HepG2 (cell line): ENCODE measurements around the gene ADM. TPM values are rescaled to one million over a fixed set of nuclear protein-coding genes. Genes with fewer than 3 reads are reported as not detected.

Experiments
- ATAC-seq: fragments of 200-7000 bp; cut with Tn5 transposase; 3 replicates; pipeline ENCODE4 v1.9.1; 2020; ENCODE audit warnings: mild to moderate bottlenecking, moderate library complexity
- BruUV-seq: library from RNA; stranded (reverse); fragments of 400-500 nt; replicated peaks from 2 replicates; lab custom pipeline; 2021; lab: Mats Ljungman, UMichigan
- CTCF ChIA-PET: fragments of 300-600 bp; formaldehyde crosslinking; extraction: SDS; loops from one replicate; lab custom pipeline; 2021; ENCODE audit warnings: low total read pairs, inconsistent platforms, low intra/inter-chr PET ratio; lab: Yijun Ruan, JAX
- POLR2A ChIA-PET: fragments of 350-600 bp; sonication (Branson Sonifier 250); formaldehyde crosslinking; loops from one replicate; lab custom pipeline; 2020; ENCODE audit warnings: antibody characterized with exemption, inconsistent platforms; lab: Yijun Ruan, JAX
- DNase-seq: peaks from one replicate; pipeline ENCODE4 v3.0.0-alpha.2; 2015; ENCODE audit warnings: low spot score
- FAIRE-seq: peaks from 3 replicates; lab custom pipeline; 2011; peaks lifted over from hg19 to GRCh38; lab: Jason Lieb, UNC
- H2AFZ ChIP-seq: one replicate; pipeline ENCODE4 v1.6.1; 2011; ENCODE audit warnings: low read length, inconsistent platforms
- H3K27ac ChIP-seq: fragments of 300-600 bp; 3 replicates; pipeline ENCODE4 v1.8.0; 2011; ENCODE audit warnings: mixed run types, mild to moderate bottlenecking, mixed read lengths, low read length, inconsistent platforms; ENCODE audit not compliant: insufficient read depth; ENCODE audit errors: extremely low read length
- H3K27me3 ChIP-seq, 2 experiments: fragments of 200-600 bp in 1 of 2; 2 replicates in 1 of 2; 3 replicates in 1 of 2; pipeline versions ENCODE4 v1.6.0 to v1.8.0; 2011; ENCODE audit warnings: low read length in 2 of 2, mild to moderate bottlenecking in 2 of 2, moderate library complexity in 2 of 2, inconsistent platforms in 1 of 2; ENCODE audit not compliant: insufficient read depth in 2 of 2, control insufficient read depth in 1 of 2
- H3K36me3 ChIP-seq, 2 experiments: fragments of 200-600 bp in 1 of 2; replicated peaks in 1 of 2; 2 replicates in 1 of 2; 3 replicates in 1 of 2; pipeline versions ENCODE4 v1.5.1 to v1.8.0; 2011; ENCODE audit warnings: low read length in 2 of 2, inconsistent platforms in 1 of 2; ENCODE audit not compliant: insufficient read depth in 2 of 2, control insufficient read depth in 1 of 2
- H3K4me1 ChIP-seq: 2 replicates; pipeline ENCODE4 v1.5.1; 2012; ENCODE audit warnings: low read length, inconsistent platforms; ENCODE audit not compliant: insufficient read depth
- H3K4me2 ChIP-seq: 2 replicates; pipeline ENCODE4 v1.6.0; 2011; ENCODE audit warnings: low read depth, low read length, inconsistent platforms
- H3K4me3 ChIP-seq, 3 experiments: fragments of 200-600 bp in 1 of 3; sonication (generic), shearing (Covaris generic) in 1 of 3; replicated peaks in 1 of 3; 2 replicates each; pipeline ENCODE4 v1.5.1; 2011 to 2016; ENCODE audit warnings: low read length in 3 of 3, inconsistent platforms in 2 of 3, low read depth in 2 of 3, mild to moderate bottlenecking in 2 of 3, control low read depth in 1 of 3, mixed read lengths in 1 of 3; ENCODE audit not compliant: insufficient read depth in 1 of 3
- H3K79me2 ChIP-seq: one replicate; pipeline ENCODE4 v1.6.1; 2011; ENCODE audit warnings: low read length, inconsistent platforms; ENCODE audit not compliant: insufficient read depth
- H3K9ac ChIP-seq: 2 replicates; pipeline ENCODE4 v1.6.0; 2011; ENCODE audit warnings: mild to moderate bottlenecking, low read depth, low read length, inconsistent platforms; ENCODE audit not compliant: insufficient read depth
- H3K9me3 ChIP-seq: 2 replicates; pipeline ENCODE4 v1.5.1; 2012; ENCODE audit warnings: mild to moderate bottlenecking, low read length
- H4K20me1 ChIP-seq: 2 replicates; pipeline ENCODE4 v1.6.0; 2011; ENCODE audit warnings: inconsistent platforms, mild to moderate bottlenecking, low read length, moderate library complexity; ENCODE audit not compliant: insufficient read depth
- DMAP1 ChIP-seq: IDR thresholded peaks from 2 replicates; pipeline ENCODE4 v1.6.1; 2016
- ETV5 ChIP-seq: IDR thresholded peaks from 2 replicates; pipeline ENCODE4 v1.6.1; 2018; ENCODE audit warnings: missing biosample characterization, missing genetic modification reagents, inconsistent platforms, borderline replicate concordance
- HNRNPK ChIP-seq: fragments of 200-400 bp; formaldehyde crosslinking; IDR thresholded peaks from 2 replicates; pipeline ENCODE4 v1.6.1; 2018; ENCODE audit warnings: low read length, low read depth, moderate library complexity, mild to moderate bottlenecking; ENCODE audit not compliant: poor library complexity, severe bottlenecking
- HOXA7 ChIP-seq: sonication (generic); formaldehyde crosslinking; IDR thresholded peaks from 2 replicates; pipeline ENCODE4 v1.8.1; 2022; ENCODE audit warnings: mild to moderate bottlenecking, missing genetic modification reagents, moderate library complexity
- MAZ ChIP-seq, 2 experiments: sonication (generic) in 1 of 2; formaldehyde crosslinking in 1 of 2; IDR thresholded peaks; 2 replicates each; pipeline versions ENCODE4 v1.5.0 to v1.6.1; 2012 to 2020; ENCODE audit warnings: low read depth in 2 of 2, mild to moderate bottlenecking in 2 of 2, borderline replicate concordance in 1 of 2, improper control_type of control experiment in 1 of 2, low read length in 1 of 2, missing genetic modification reagents in 1 of 2, moderate library complexity in 1 of 2
- MZF1 ChIP-seq: sonication (generic); formaldehyde crosslinking; IDR thresholded peaks from 2 replicates; pipeline ENCODE4 v1.8.1; 2023; ENCODE audit warnings: mild to moderate bottlenecking, missing genetic modification reagents, borderline replicate concordance
- NFYB ChIP-seq: sonication (generic); formaldehyde crosslinking; IDR thresholded peaks from 2 replicates; pipeline ENCODE4 v1.4.0; 2020; ENCODE audit warnings: missing genetic modification reagents
- PHF20 ChIP-seq: sonication (generic); formaldehyde crosslinking; IDR thresholded peaks from 2 replicates; pipeline ENCODE4 v1.5.0; 2020; ENCODE audit warnings: mild to moderate bottlenecking, missing genetic modification reagents
- SMAD1 ChIP-seq: sonication (generic); formaldehyde crosslinking; IDR thresholded peaks from 2 replicates; pipeline ENCODE4 v1.4.0; 2020; ENCODE audit warnings: missing genetic modification reagents, low read depth, mild to moderate bottlenecking, borderline replicate concordance
- TCF12 ChIP-seq, 2 experiments: fragments of 450-650 bp in 1 of 2; sonication (generic) in 1 of 2; formaldehyde crosslinking in 1 of 2; IDR thresholded peaks; 2 replicates each; pipeline versions ENCODE4 v1.6.1 to v1.8.0; 2017 to 2022; ENCODE audit warnings: antibody characterized with exemption in 1 of 2, mild to moderate bottlenecking in 1 of 2, missing genetic modification reagents in 1 of 2, moderate library complexity in 1 of 2
- ZNF263 ChIP-seq: sonication (generic); formaldehyde crosslinking; IDR thresholded peaks from 2 replicates; pipeline ENCODE4 v1.4.0; 2020; ENCODE audit warnings: missing genetic modification reagents
- ZNF430 ChIP-seq: sonication (generic); formaldehyde crosslinking; IDR thresholded peaks from 2 replicates; pipeline ENCODE4 v1.9.0; 2021; ENCODE audit warnings: mild to moderate bottlenecking, missing genetic modification reagents
- ZNF543 ChIP-seq: sonication (generic); formaldehyde crosslinking; IDR thresholded peaks from 2 replicates; pipeline ENCODE4 v1.4.0; 2020; ENCODE audit warnings: mild to moderate bottlenecking, missing genetic modification reagents
- ZSCAN20 ChIP-seq: sonication (generic); formaldehyde crosslinking; IDR thresholded peaks from 2 replicates; pipeline ENCODE4 v1.4.0; 2020; ENCODE audit warnings: missing genetic modification reagents, mild to moderate bottlenecking, borderline replicate concordance
- WGBS: methylation state at CpG from one replicate; pipeline ENCODE4 v1.1.6; 2017; ENCODE audit warnings: low lambda C conversion rate; 5-methylcytosine and 5-hydroxymethylcytosine counted together
- in situ Hi-C: cut with HindIII; loops from 2 replicates; pipeline ENCODE4 v1.10.0; 2017; ENCODE audit warnings: low pct_unique_long_range_greater_than_20kb; ENCODE audit not compliant: extremely low pct_ligation_motif_present
- intact Hi-C: fragments of 100-400 bp; cut with micrococcal nuclease; formaldehyde crosslinking; loops from one replicate; pipeline ENCODE4 v1.10.0; 2022; ENCODE audit not compliant: unreplicated experiment
- polyA plus RNA-seq, 8 experiments: library from polyadenylated mRNA; depleted of rRNA in 3 of 8; stranded (reverse) in 7 of 8; unstranded in 1 of 8; fragments of >200 nt; fragmentation: Illumina TruSeq in 4 of 8; extraction: Trizol in 4 of 8; gene quantifications; 2 replicates each; pipeline versions ENCODE4 v1.2.1 to v1.2.3, GENCODE V29; 2011 to 2016; ENCODE audit warnings: low read depth in 4 of 8, missing spikeins in 1 of 8, mixed read lengths in 1 of 8; ENCODE audit not compliant: insufficient read depth in 1 of 8
- total RNA-seq, 5 experiments: library from RNA; depleted of rRNA; stranded (reverse); fragments of >200 nt; fragmentation: Illumina TruSeq; extraction: Trizol; gene quantifications; 2 replicates each; pipeline ENCODE4 v1.2.3, GENCODE V29; 2016; ENCODE audit warnings: low read depth in 1 of 5
- TF ChIP-seq, protein P1 (sequence below): IDR thresholded peaks from 2 replicates; pipeline ENCODE4 v1.6.1; 2016; ENCODE audit warnings: low read depth, borderline replicate concordance
- TF ChIP-seq, protein P2 (sequence below): sonication (generic); formaldehyde crosslinking; IDR thresholded peaks from 2 replicates; pipeline ENCODE4 v1.4.0; 2020; ENCODE audit warnings: missing genetic modification reagents, borderline replicate concordance

The ADM gene
- total and polyA plus RNA-seq, 2 of the 13 experiments (the other 11 are each of a cell fraction or from before 2014, with no cell fraction given): 10.7 to 26.1 TPM

DNA sequence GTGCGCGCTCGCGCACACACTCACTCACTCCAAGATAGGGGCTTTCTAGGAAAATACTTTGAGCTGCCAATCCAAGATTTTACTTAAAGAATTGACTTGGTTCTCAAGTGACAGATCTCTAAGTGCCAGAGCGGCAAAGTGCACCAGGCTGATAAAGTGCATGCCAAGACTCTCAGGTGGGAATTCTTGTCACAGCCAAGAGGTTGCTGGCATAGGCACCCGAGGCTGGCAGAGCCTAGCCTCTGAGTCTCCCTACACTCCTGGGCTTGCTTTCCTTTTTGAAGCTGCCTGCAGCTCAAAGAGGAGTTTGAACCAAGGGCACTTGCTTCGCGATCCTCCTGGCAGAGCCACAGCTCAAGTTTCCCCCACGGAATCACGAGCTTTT lies 2.5 kb upstream of the ADM start (continued):
- TF ChIP-seq TCF12 (IDR thresholded peaks at IDR 0.05): no peak
- TF ChIP-seq TCF12 (CRISPR knock-in tag; IDR thresholded peaks at IDR 0.05): peak; percentile 4; the same call in 1 of the 2 replicates
- 0 out of 2 replicates have a peak, but pooled peaks have one; percentile 10 for TF ChIP-seq ZNF430 (CRISPR knock-in tag)
- TF ChIP-seq ZNF263: peak; percentile 74; the same call in 1 of the 2 replicates
- no peak for TF ChIP-seq NFYB (CRISPR knock-in tag)
- TF ChIP-seq, protein P1, sequence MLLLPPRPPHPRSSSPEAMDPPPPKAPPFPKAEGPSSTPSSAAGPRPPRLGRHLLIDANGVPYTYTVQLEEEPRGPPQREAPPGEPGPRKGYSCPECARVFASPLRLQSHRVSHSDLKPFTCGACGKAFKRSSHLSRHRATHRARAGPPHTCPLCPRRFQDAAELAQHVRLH (CRISPR knock-in tag): 0 out of 2 replicates have a peak, but pooled peaks have one; percentile 20
- TF ChIP-seq ETV5 (CRISPR knock-in tag): no peak
- TF ChIP-seq MZF1 (CRISPR knock-in tag): no peak
- TF ChIP-seq, all 625 proteins: peak for 11

DNA sequence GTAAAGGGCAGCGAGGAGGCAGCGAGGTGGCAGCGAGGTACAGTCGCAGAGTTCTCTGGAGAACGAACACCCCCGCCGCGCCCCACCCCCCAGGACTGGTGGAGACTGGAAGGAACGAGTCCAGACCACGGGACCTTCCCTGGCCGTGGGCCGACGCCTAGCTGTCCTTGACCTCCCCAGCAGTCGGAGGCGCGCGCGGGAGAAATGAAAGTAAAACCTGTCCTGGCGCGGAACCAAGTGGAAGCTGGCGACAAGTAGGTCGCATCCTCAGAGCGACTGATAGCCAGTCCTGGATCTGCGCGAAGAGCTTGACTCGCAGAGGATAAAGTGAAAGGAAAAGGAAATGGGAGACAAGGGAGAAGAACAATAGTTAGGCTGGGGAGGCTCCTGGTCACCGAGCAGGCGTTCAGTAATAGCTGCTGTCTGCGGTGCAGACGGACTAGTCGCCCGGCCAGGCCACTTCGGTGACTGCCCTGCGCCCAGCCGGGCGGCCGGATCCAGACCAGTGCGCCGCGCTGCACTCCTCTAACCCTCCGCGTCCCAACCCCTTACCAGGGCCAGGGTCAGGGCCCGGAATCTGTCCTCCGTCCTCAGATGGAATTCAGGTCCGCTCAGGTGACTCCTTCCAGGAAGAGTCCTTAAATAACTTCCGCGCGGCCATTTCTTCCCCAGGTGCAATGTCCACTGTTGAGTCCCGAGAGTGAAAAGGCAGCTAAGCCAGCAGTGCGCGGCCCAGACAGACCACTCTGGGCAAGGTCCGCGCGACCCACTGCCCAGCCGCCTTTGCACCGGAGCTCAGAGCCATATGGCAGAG lies 1.9 kb upstream of the ADM start:
- Histone ChIP-seq H3K4me2 (peak overlapping the region; percentile 98), H3K27me3 (no peaks in the 10 kb centered on the region; a peak in 1 of 5 replicates), H4K20me1 (no peaks in the 10 kb centered on the region; the same call in 1 of the 2 replicates), H3K79me2 (peaks cover 35% of the 10 kb centered on the region), H3K4me3 (peak overlapping the region; percentile 79 to 88 (median 82)), H3K27ac (peak overlapping the region; percentile 92), H3K9me3 (no peaks in the 10 kb centered on the region), H3K4me1 (peaks cover 37% of the 10 kb centered on the region), H3K36me3 (no peaks in the 10 kb centered on the region), H2AFZ (peak overlapping the region; percentile 11), H3K9ac (peak overlapping the region; percentile 91)
- no peak for FAIRE-seq
- WGBS: 0% methylated on average over 21 of the region's 56 CpGs
- peak; percentile 32 for ATAC-seq
- POLR2A ChIA-PET: interaction anchor here (0.8 to 5.0 kb wide), 9 partner anchors 13 to 842 kb away, joined by 3 to 221 read pairs (median 7); partner anchors contain the start of genes SBF2 and ZNF143
- in situ Hi-C loops: loop anchor here (10.0 kb wide), 1 partner anchor 328 kb away; no protein-coding TSS in a partner anchor
- peak; percentile 70 for DNase-seq
- BruUV-seq: no TSS peak
- intact Hi-C loops: loop anchor here (2.0 kb wide), 2 partner anchors 14 to 94 kb away; no protein-coding TSS in a partner anchor
- CTCF ChIA-PET: interaction anchor here (2.2 to 2.5 kb wide), 2 partner anchors 14 to 63 kb away, joined by 7 to 10 read pairs; no protein-coding TSS in a partner anchor
- TF ChIP-seq PHF20 (CRISPR knock-in tag): 0 out of 2 replicates have a peak, but pooled peaks have one; percentile 28
- TF ChIP-seq HNRNPK: no peak
- no peak for TF ChIP-seq HOXA7 (CRISPR knock-in tag)
- TF ChIP-seq MAZ (IDR thresholded peaks at IDR 0.05; ENCODE audit: borderline replicate concordance, low read depth, low read length): no peak
- TF ChIP-seq MAZ (CRISPR knock-in tag; IDR thresholded peaks at IDR 0.05; ENCODE audit: low read depth): peak; percentile 72
- 0 out of 2 replicates have a peak, but pooled peaks have one; percentile 81 for TF ChIP-seq ZSCAN20 (CRISPR knock-in tag)
- TF ChIP-seq SMAD1 (CRISPR knock-in tag): no peak
- TF ChIP-seq, protein P2, sequence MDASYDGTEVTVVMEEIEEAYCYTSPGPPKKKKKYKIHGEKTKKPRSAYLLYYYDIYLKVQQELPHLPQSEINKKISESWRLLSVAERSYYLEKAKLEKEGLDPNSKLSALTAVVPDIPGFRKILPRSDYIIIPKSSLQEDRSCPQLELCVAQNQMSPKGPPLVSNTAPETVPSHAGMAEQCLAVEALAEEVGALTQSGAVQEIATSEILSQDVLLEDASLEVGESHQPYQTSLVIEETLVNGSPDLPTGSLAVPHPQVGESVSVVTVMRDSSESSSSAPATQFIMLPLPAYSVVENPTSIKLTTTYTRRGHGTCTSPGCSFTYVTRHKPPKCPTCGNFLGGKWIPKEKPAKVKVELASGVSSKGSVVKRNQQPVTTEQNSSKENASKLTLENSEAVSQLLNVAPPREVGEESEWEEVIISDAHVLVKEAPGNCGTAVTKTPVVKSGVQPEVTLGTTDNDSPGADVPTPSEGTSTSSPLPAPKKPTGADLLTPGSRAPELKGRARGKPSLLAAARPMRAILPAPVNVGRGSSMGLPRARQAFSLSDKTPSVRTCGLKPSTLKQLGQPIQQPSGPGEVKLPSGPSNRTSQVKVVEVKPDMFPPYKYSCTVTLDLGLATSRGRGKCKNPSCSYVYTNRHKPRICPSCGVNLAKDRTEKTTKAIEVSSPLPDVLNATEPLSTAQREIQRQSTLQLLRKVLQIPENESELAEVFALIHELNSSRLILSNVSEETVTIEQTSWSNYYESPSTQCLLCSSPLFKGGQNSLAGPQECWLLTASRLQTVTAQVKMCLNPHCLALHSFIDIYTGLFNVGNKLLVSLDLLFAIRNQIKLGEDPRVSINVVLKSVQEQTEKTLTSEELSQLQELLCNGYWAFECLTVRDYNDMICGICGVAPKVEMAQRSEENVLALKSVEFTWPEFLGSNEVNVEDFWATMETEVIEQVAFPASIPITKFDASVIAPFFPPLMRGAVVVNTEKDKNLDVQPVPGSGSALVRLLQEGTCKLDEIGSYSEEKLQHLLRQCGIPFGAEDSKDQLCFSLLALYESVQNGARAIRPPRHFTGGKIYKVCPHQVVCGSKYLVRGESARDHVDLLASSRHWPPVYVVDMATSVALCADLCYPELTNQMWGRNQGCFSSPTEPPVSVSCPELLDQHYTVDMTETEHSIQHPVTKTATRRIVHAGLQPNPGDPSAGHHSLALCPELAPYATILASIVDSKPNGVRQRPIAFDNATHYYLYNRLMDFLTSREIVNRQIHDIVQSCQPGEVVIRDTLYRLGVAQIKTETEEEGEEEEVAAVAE: 0 out of 2 replicates have a peak, but pooled peaks have one; percentile 8
- peak; percentile 77 for TF ChIP-seq ZNF543 (CRISPR knock-in tag)
- TF ChIP-seq DMAP1 (CRISPR knock-in tag): peak; percentile 85
